ENCODE measurements around the gene TSEN2. TPM values are rescaled to one million over a fixed set of nuclear protein-coding genes. Genes with fewer than 3 reads are reported as not detected.

The TSEN2 gene
- total RNA-seq, 1 experiment from 2014 or later: 22.0 TPM

DNA sequence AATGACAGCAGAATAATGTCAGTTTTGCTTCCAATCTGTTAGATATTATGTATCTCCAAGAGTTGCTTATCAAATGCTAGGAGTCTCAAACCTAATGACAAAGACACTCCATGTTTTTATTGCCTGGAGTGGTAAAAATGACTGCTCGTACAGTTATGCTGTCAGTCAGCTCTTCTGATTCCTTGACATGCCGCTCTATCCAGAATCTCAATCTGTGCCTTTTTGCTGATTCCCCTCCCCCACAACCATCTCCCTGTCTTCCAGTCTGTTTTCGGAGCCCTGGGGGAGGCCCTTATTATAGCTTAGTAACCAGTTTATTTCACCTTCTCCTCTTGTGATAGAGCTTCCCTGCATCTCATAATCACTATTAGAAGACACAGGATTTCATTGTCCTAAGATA, 75.2 kb downstream of the TSEN2 start:
- no peaks in the 10 kb centered on the region for H3K27me3 ChIP-seq (ENCODE audit: control insufficient read depth, insufficient read depth, low read length)
- H3K4me3 ChIP-seq (ENCODE audit: low read depth in 2 of 2, low read length in 2 of 2): no peak overlapping the region
- DNase-seq (ENCODE audit: low read depth, low spot score) (no peak), ATAC-seq (no peak)
- no peaks in the 10 kb centered on the region for H3K9me3 ChIP-seq (ENCODE audit: control insufficient read depth, insufficient read depth, low read depth, low read length)
- no TSS peak for BruUV-seq (replicated peaks)
- POLR2A ChIA-PET: interaction anchor here (0.6 kb wide), 1 partner anchor 500 kb away, joined by 4 read pairs; no protein-coding TSS in a partner anchor
- peaks cover 39% of the 10 kb centered on the region for H3K4me1 ChIP-seq (ENCODE audit: control insufficient read depth, insufficient read depth, low read length)
- H3K27ac ChIP-seq (ENCODE audit: low read length): no peak overlapping the region
- CTCF ChIA-PET: no interaction called here
- in situ Hi-C loops (cut with HindIII; ENCODE audit: low pct_unique_long_range_greater_than_20kb, low sequenced_read_pairs): no loop called here
- TF ChIP-seq, protein P1, sequence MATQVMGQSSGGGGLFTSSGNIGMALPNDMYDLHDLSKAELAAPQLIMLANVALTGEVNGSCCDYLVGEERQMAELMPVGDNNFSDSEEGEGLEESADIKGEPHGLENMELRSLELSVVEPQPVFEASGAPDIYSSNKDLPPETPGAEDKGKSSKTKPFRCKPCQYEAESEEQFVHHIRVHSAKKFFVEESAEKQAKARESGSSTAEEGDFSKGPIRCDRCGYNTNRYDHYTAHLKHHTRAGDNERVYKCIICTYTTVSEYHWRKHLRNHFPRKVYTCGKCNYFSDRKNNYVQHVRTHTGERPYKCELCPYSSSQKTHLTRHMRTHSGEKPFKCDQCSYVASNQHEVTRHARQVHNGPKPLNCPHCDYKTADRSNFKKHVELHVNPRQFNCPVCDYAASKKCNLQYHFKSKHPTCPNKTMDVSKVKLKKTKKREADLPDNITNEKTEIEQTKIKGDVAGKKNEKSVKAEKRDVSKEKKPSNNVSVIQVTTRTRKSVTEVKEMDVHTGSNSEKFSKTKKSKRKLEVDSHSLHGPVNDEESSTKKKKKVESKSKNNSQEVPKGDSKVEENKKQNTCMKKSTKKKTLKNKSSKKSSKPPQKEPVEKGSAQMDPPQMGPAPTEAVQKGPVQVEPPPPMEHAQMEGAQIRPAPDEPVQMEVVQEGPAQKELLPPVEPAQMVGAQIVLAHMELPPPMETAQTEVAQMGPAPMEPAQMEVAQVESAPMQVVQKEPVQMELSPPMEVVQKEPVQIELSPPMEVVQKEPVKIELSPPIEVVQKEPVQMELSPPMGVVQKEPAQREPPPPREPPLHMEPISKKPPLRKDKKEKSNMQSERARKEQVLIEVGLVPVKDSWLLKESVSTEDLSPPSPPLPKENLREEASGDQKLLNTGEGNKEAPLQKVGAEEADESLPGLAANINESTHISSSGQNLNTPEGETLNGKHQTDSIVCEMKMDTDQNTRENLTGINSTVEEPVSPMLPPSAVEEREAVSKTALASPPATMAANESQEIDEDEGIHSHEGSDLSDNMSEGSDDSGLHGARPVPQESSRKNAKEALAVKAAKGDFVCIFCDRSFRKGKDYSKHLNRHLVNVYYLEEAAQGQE (IDR thresholded peaks at IDR 0.05; ENCODE audit: insufficient read depth in 1 of 2, low read depth in 2 of 2, low read length in 1 of 2): no peak
- TF ChIP-seq POLR2AphosphoS5 (IDR thresholded peaks at IDR 0.05; ENCODE audit: low read depth, low read length): no peak
- no peak for TF ChIP-seq SIN3A (IDR thresholded peaks at IDR 0.05; ENCODE audit: borderline replicate concordance, insufficient read depth, low read depth, low read length)
- TF ChIP-seq, protein P2, sequence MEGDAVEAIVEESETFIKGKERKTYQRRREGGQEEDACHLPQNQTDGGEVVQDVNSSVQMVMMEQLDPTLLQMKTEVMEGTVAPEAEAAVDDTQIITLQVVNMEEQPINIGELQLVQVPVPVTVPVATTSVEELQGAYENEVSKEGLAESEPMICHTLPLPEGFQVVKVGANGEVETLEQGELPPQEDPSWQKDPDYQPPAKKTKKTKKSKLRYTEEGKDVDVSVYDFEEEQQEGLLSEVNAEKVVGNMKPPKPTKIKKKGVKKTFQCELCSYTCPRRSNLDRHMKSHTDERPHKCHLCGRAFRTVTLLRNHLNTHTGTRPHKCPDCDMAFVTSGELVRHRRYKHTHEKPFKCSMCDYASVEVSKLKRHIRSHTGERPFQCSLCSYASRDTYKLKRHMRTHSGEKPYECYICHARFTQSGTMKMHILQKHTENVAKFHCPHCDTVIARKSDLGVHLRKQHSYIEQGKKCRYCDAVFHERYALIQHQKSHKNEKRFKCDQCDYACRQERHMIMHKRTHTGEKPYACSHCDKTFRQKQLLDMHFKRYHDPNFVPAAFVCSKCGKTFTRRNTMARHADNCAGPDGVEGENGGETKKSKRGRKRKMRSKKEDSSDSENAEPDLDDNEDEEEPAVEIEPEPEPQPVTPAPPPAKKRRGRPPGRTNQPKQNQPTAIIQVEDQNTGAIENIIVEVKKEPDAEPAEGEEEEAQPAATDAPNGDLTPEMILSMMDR (IDR thresholded peaks at IDR 0.05): no peak
- peaks cover 3% of the 10 kb centered on the region; the same call in 1 of the 2 replicates for H3K36me3 ChIP-seq (ENCODE audit: control insufficient read depth, insufficient read depth, low read length)
- intact Hi-C loops (cut with micrococcal nuclease; ENCODE audit: unreplicated experiment): no loop called here

DNA sequence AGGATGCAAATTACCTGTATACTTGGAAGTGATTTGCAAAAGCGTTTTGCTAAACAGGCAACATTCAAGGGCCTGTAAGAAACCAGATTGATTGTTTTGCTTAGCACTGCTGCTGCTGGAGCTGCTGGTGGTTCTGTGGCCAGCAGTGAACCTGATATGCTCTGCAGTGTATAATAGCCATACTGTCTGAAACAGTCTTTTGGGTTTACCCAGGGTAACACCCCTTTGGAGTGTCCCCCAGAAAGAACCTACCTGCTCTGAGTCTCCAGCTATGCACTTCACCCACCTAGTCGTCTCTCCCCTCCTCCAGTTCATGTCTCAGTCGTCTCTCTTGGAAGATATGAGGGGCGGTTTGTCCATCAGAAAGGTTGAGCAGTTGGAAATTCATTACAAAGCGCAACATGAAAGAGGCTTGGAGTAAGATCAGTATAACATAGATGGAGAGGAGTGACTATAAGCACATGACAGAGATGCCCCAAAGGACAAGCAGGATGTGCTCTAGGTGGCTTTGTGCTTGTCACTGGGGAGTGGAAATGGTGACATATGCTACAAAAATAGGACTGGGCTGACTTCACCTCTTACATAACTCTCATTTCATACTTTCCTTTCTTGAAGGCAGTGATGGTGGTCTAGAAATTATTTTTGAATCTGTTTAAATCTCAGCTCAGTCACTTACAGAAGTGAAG, 76.4 kb downstream of the TSEN2 start:
- Histone ChIP-seq H3K36me3 (ENCODE audit: control insufficient read depth, insufficient read depth, low read length) (peaks cover 3% of the 10 kb centered on the region; the same call in 1 of the 2 replicates), H3K9me3 (ENCODE audit: control insufficient read depth, insufficient read depth, low read depth, low read length) (no peaks in the 10 kb centered on the region), H3K4me1 (ENCODE audit: control insufficient read depth, insufficient read depth, low read length) (peaks cover 37% of the 10 kb centered on the region), H3K27me3 (ENCODE audit: control insufficient read depth, insufficient read depth, low read length) (no peaks in the 10 kb centered on the region), H3K4me3 (ENCODE audit: low read depth in 2 of 2, low read length in 2 of 2) (no peak overlapping the region), H3K27ac (ENCODE audit: low read length) (no peak overlapping the region)
- ChIA-PET CTCF (interaction anchor here (0.6 kb wide), 2 partner anchors 18 to 424 kb away, joined by 3 to 6 read pairs; no protein-coding TSS in a partner anchor), POLR2A (no interaction called here)
- TF ChIP-seq POLR2AphosphoS5 (IDR thresholded peaks at IDR 0.05; ENCODE audit: low read depth, low read length) (no peak), TCF7L2 (IDR thresholded peaks at IDR 0.05; ENCODE audit: low read depth, low read length) (no peak), SIN3A (IDR thresholded peaks at IDR 0.05; ENCODE audit: borderline replicate concordance, insufficient read depth, low read depth, low read length) (no peak)
- TF ChIP-seq, protein P1 (IDR thresholded peaks at IDR 0.05; ENCODE audit: insufficient read depth in 1 of 2, low read depth in 2 of 2, low read length in 1 of 2): no peak
- TF ChIP-seq, protein P2 (IDR thresholded peaks at IDR 0.05): no peak
- DNase-seq (ENCODE audit: low read depth, low spot score) (no peak), ATAC-seq (no peak)
- in situ Hi-C loops (cut with HindIII; ENCODE audit: low pct_unique_long_range_greater_than_20kb, low sequenced_read_pairs): no loop called here
- no TSS peak for BruUV-seq (replicated peaks)
- intact Hi-C loops (cut with micrococcal nuclease; ENCODE audit: unreplicated experiment): no loop called here
